CD4-positive, alpha-beta T cell (primary cell): Measurements from ENCODE around the gene MACROD2. TPM values are rescaled to one million over a fixed set of nuclear protein-coding genes. Genes with fewer than 3 reads are reported as not detected.

Experiments
- ATAC-seq: fragments of 200-7000 bp; cut with Tn5 transposase; one replicate; pipeline ENCODE4 v1.10.0; 2022; ENCODE audit warnings: mild to moderate bottlenecking; ENCODE audit not compliant: poor library complexity
- CTCF ChIA-PET: fragments of 350-600 bp; sonication (Branson Sonifier 250); formaldehyde crosslinking; loops from one replicate; lab custom pipeline; 2021; ENCODE audit warnings: antibody characterized with exemption, inconsistent platforms; lab: Charles Lee
- POLR2A ChIA-PET: fragments of 350-600 bp; sonication (Branson Sonifier 250); formaldehyde crosslinking; loops from one replicate; lab custom pipeline; 2021; ENCODE audit warnings: antibody characterized with exemption, inconsistent platforms; lab: Charles Lee
- DNase-seq, 14 experiments: peaks; one replicate each; pipeline ENCODE4 v3.0.0-alpha.2; 2013 to 2020; ENCODE audit warnings: mixed read lengths in 2 of 14
- H3K27ac ChIP-seq, 2 donors: one replicate each; pipeline versions ENCODE4 v1.5.1 to v1.7.0; 2013; ENCODE audit warnings: low read length in 2 of 2, low read depth in 1 of 2, mild to moderate bottlenecking in 1 of 2
- H3K27me3 ChIP-seq, 2 experiments: 1 replicate in 1 of 2; 2 replicates in 1 of 2; pipeline versions ENCODE4 v1.6.1 to v1.7.0; 2013; ENCODE audit warnings: low read length in 2 of 2, control low read depth in 1 of 2, mild to moderate bottlenecking in 1 of 2, moderate library complexity in 1 of 2; ENCODE audit not compliant: insufficient read depth in 2 of 2, control insufficient read depth in 1 of 2
- H3K36me3 ChIP-seq: one replicate; pipeline ENCODE4 v1.6.1; 2013; ENCODE audit warnings: low read length, control low read depth; ENCODE audit not compliant: insufficient read depth
- H3K4me1 ChIP-seq: one replicate; pipeline ENCODE4 v1.6.1; 2013; ENCODE audit warnings: low read length, control low read depth; ENCODE audit not compliant: insufficient read depth
- H3K4me3 ChIP-seq: one replicate; pipeline ENCODE4 v1.5.1; 2013; ENCODE audit warnings: mild to moderate bottlenecking, low read length, moderate library complexity
- H3K9me3 ChIP-seq, 2 experiments: 1 replicate in 1 of 2; 2 replicates in 1 of 2; pipeline versions ENCODE4 v1.6.1 to v1.7.0; 2013; ENCODE audit warnings: low read length in 2 of 2, mild to moderate bottlenecking in 2 of 2, control low read depth in 1 of 2, moderate library complexity in 1 of 2; ENCODE audit not compliant: control insufficient read depth in 1 of 2, insufficient read depth in 1 of 2
- H3K27ac Mint-ChIP-seq: one replicate; pipeline ENCODE4 v1.8.0; 2020; ENCODE audit warnings: mixed read lengths
- H3K27me3 Mint-ChIP-seq: one replicate; pipeline ENCODE4 v1.8.0; 2021; ENCODE audit warnings: mixed read lengths
- H3K36me3 Mint-ChIP-seq: one replicate; pipeline ENCODE4 v1.8.0; 2021; ENCODE audit warnings: low read depth, mixed read lengths
- H3K4me1 Mint-ChIP-seq: one replicate; pipeline ENCODE4 v1.8.0; 2021; ENCODE audit warnings: low read depth, mixed read lengths
- H3K4me3 Mint-ChIP-seq: one replicate; pipeline ENCODE4 v1.8.0; 2020; ENCODE audit warnings: mild to moderate bottlenecking, mixed read lengths
- H3K9me3 Mint-ChIP-seq: one replicate; pipeline ENCODE4 v1.8.0; 2020; ENCODE audit warnings: mixed read lengths
- CTCF ChIP-seq: fragments of 200-600 bp; IDR thresholded peaks from one replicate; pipeline ENCODE4 v1.8.0; 2022; ENCODE audit warnings: antibody characterized with exemption, mild to moderate bottlenecking
- intact Hi-C, 2 experiments: fragments of 100-400 bp; cut with DNase I in 1 of 2; cut with micrococcal nuclease in 1 of 2; formaldehyde crosslinking; loops; one replicate each; pipeline versions ENCODE4 v1.15.1 to v1.9.0; 2023 to 2025; cut with DNase I, micrococcal nuclease
- total RNA-seq, 174 experiments: library from RNA in 2 of 174; stranded (reverse) in 2 of 174; gene quantifications; one replicate each; pipeline ENCODE4 v1.2.3 and lab custom pipeline; 2021 to 2026

The MACROD2 gene
- total RNA-seq, 2 experiments from 2014 or later: not detected

- H3K36me3 ChIP-seq: no peaks in the 10 kb centered on the region
- intact Hi-C loops: no loop called here
- peaks cover 0 to 7% of the 10 kb centered on the region in 2 experiments for H3K9me3 ChIP-seq
- H3K4me3 Mint-ChIP-seq: no peak overlapping the region
- no peaks in the 10 kb centered on the region for H3K27me3 ChIP-seq
- H3K4me1 Mint-ChIP-seq: no peaks in the 10 kb centered on the region
- no peak for DNase-seq
- H3K4me3 ChIP-seq: no peak overlapping the region
- no peaks in the 10 kb centered on the region for H3K27me3 Mint-ChIP-seq
- H3K27ac Mint-ChIP-seq: no peak overlapping the region
- H3K36me3 Mint-ChIP-seq: no peaks in the 10 kb centered on the region
- peaks cover 9% of the 10 kb centered on the region for H3K9me3 Mint-ChIP-seq
- TF ChIP-seq CTCF: no peak
- ChIA-PET POLR2A (no interaction called here), CTCF (no interaction called here)
- H3K27ac ChIP-seq: no peak overlapping the region
- no peak for ATAC-seq
- H3K4me1 ChIP-seq: no peaks in the 10 kb centered on the region
Observed at GRCh38 chr20:14986656-14987055, 991.3 kb downstream of the MACROD2 start.

- CTCF ChIA-PET: no interaction called here
Observed at GRCh38 chr20:14989535-14990290, 994.4 kb downstream of the MACROD2 start.

GRCh38 chr20:14991023-14991422 lies 995.7 kb downstream of the MACROD2 start:
- intact Hi-C loops: no loop called here
- H3K27me3 ChIP-seq: no peaks in the 10 kb centered on the region
- no peak overlapping the region for H3K4me3 ChIP-seq
- no peaks in the 10 kb centered on the region for H3K27me3 Mint-ChIP-seq
- ATAC-seq (no peak), DNase-seq (no peak)
- TF ChIP-seq CTCF: no peak
- H3K4me1 Mint-ChIP-seq: no peaks in the 10 kb centered on the region
- no peaks in the 10 kb centered on the region for H3K36me3 ChIP-seq
- H3K4me3 Mint-ChIP-seq: no peak overlapping the region
- POLR2A ChIA-PET: no interaction called here
- no peaks in the 10 kb centered on the region for H3K4me1 ChIP-seq
- no peaks in the 10 kb centered on the region for H3K9me3 ChIP-seq
- no peak overlapping the region for H3K27ac Mint-ChIP-seq
- no peak overlapping the region for H3K27ac ChIP-seq
- no peaks in the 10 kb centered on the region for H3K36me3 Mint-ChIP-seq
- peaks cover 2% of the 10 kb centered on the region for H3K9me3 Mint-ChIP-seq
- CTCF ChIA-PET: no interaction called here

More at GRCh38 chr20:14989535-14990290, 994.4 kb downstream of the MACROD2 start:
- Histone ChIP-seq H3K27ac (no peak overlapping the region), H3K4me1 (no peaks in the 10 kb centered on the region), H3K27me3 (no peaks in the 10 kb centered on the region), H3K9me3 (no peaks in the 10 kb centered on the region), H3K4me3 (no peak overlapping the region), H3K36me3 (no peaks in the 10 kb centered on the region)
- no peaks in the 10 kb centered on the region for H3K36me3 Mint-ChIP-seq
- H3K4me1 Mint-ChIP-seq: no peaks in the 10 kb centered on the region
- no peak for ATAC-seq
- H3K27ac Mint-ChIP-seq: no peak overlapping the region
- no peaks in the 10 kb centered on the region for H3K27me3 Mint-ChIP-seq
- POLR2A ChIA-PET: no interaction called here
- intact Hi-C loops: no loop called here
- no peak for TF ChIP-seq CTCF
- H3K4me3 Mint-ChIP-seq: no peak overlapping the region
- H3K9me3 Mint-ChIP-seq: peaks cover 2% of the 10 kb centered on the region
- no peak for DNase-seq
